ENCODE measurements around the gene DNAH9.

DNA sequence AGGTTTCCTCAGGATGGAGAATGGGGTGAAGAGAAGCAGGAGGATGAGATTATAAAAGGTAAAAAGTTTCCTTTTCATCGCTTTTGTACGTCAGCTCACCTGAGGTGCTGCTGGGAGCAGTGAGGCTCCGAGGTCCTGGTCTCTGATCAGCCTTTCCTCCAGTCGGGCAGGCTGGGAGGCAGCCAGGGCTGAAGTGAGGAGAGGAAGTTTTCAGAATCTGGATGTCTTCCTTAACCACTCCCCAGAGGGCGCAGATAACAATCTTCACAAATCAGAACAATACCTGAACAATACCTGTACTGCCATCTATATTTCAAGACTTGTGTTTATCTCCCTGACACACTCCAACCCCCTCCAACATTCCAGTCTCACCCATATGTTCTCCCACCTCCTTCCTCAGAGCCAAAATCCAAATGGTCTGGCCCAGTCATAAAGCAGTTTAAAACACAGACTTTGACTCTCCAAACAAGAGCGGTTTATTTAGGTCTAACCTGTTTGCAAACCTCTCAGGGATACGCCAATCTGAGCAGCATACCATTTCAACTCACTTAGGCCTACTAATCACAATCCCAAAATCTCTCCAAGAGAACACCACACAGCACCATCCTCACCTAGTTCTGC is 392.2 kb downstream of the DNAH9 start:
- TF ChIP-seq, protein P1, sequence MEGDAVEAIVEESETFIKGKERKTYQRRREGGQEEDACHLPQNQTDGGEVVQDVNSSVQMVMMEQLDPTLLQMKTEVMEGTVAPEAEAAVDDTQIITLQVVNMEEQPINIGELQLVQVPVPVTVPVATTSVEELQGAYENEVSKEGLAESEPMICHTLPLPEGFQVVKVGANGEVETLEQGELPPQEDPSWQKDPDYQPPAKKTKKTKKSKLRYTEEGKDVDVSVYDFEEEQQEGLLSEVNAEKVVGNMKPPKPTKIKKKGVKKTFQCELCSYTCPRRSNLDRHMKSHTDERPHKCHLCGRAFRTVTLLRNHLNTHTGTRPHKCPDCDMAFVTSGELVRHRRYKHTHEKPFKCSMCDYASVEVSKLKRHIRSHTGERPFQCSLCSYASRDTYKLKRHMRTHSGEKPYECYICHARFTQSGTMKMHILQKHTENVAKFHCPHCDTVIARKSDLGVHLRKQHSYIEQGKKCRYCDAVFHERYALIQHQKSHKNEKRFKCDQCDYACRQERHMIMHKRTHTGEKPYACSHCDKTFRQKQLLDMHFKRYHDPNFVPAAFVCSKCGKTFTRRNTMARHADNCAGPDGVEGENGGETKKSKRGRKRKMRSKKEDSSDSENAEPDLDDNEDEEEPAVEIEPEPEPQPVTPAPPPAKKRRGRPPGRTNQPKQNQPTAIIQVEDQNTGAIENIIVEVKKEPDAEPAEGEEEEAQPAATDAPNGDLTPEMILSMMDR (IDR thresholded peaks at IDR 0.05; ENCODE audit: low read depth, low read length, missing input control): no peak
- TF ChIP-seq EGR1 (IDR thresholded peaks at IDR 0.05; ENCODE audit: low read depth in 2 of 2) (no peak), SP1 (IDR thresholded peaks at IDR 0.05) (no peak), RAD21 (IDR thresholded peaks at IDR 0.05) (no peak), TAF1 (conservative IDR thresholded peaks at IDR 0.05) (no peak), YY1 (IDR thresholded peaks at IDR 0.05) (no peak), JUND (IDR thresholded peaks at IDR 0.05) (no peak)
- TF ChIP-seq, protein P2, sequence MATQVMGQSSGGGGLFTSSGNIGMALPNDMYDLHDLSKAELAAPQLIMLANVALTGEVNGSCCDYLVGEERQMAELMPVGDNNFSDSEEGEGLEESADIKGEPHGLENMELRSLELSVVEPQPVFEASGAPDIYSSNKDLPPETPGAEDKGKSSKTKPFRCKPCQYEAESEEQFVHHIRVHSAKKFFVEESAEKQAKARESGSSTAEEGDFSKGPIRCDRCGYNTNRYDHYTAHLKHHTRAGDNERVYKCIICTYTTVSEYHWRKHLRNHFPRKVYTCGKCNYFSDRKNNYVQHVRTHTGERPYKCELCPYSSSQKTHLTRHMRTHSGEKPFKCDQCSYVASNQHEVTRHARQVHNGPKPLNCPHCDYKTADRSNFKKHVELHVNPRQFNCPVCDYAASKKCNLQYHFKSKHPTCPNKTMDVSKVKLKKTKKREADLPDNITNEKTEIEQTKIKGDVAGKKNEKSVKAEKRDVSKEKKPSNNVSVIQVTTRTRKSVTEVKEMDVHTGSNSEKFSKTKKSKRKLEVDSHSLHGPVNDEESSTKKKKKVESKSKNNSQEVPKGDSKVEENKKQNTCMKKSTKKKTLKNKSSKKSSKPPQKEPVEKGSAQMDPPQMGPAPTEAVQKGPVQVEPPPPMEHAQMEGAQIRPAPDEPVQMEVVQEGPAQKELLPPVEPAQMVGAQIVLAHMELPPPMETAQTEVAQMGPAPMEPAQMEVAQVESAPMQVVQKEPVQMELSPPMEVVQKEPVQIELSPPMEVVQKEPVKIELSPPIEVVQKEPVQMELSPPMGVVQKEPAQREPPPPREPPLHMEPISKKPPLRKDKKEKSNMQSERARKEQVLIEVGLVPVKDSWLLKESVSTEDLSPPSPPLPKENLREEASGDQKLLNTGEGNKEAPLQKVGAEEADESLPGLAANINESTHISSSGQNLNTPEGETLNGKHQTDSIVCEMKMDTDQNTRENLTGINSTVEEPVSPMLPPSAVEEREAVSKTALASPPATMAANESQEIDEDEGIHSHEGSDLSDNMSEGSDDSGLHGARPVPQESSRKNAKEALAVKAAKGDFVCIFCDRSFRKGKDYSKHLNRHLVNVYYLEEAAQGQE (IDR thresholded peaks at IDR 0.05): no peak
- TF ChIP-seq, protein P3, sequence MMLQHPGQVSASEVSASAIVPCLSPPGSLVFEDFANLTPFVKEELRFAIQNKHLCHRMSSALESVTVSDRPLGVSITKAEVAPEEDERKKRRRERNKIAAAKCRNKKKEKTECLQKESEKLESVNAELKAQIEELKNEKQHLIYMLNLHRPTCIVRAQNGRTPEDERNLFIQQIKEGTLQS (IDR thresholded peaks at IDR 0.05): no peak
- TF ChIP-seq, protein P4, sequence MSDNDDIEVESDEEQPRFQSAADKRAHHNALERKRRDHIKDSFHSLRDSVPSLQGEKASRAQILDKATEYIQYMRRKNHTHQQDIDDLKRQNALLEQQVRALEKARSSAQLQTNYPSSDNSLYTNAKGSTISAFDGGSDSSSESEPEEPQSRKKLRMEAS (IDR thresholded peaks at IDR 0.05): no peak
- TF ChIP-seq, protein P5, sequence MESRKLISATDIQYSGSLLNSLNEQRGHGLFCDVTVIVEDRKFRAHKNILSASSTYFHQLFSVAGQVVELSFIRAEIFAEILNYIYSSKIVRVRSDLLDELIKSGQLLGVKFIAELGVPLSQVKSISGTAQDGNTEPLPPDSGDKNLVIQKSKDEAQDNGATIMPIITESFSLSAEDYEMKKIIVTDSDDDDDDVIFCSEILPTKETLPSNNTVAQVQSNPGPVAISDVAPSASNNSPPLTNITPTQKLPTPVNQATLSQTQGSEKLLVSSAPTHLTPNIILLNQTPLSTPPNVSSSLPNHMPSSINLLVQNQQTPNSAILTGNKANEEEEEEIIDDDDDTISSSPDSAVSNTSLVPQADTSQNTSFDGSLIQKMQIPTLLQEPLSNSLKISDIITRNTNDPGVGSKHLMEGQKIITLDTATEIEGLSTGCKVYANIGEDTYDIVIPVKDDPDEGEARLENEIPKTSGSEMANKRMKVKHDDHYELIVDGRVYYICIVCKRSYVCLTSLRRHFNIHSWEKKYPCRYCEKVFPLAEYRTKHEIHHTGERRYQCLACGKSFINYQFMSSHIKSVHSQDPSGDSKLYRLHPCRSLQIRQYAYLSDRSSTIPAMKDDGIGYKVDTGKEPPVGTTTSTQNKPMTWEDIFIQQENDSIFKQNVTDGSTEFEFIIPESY (IDR thresholded peaks at IDR 0.05): no peak

Measured in liver (tissue), 3 donors.